Stimulated activated CD4-positive, alpha-beta T cell treated with anti-CD3 and anti-CD28 coated beads, Interleukin-12 subunit alpha, Interleukin-12 subunit beta, amount 100 ng/mL, for 24 hours (primary cell): ENCODE measurements around the gene STRN.

Experiments
- DNase-seq, 2 experiments: peaks; one replicate each; pipeline ENCODE4 v3.0.0-alpha.2; 2020; ENCODE audit warnings: low read depth in 2 of 2

The STRN gene

DNA sequence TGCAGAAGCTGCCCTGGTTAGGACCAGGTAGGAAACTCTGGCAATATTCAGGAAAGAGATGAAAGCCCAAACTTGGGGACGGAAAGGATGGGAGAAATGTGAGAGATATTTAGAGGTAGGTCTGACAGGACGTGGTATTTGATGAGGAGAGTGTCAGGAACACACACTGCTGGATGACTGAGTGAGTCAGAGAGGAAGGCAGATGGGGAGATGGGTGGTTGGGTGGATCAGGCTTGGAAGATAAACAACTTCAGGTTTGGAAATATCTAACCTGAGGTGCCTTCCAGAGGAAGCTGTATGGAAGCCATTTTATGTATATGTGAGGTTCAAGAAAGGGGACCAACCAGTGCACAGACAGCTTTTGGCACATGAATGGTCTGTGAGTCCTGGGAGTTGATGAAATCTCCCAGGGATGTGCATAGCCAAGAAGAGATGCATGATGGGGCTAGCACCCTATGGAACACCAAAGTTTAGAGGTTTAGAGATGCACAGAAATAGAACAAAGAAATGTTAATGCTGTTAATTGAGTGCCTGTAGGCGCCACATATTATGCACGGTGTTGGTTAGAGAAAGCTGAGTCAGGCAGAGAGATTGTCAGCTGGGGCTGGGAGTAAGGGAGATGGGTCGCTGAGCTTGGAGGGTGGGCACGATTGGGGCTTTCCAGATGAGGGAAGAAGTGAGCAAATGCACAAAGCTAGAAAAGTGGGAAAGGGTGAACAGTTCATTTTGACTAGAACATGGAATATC, 168.8 kb downstream of the STRN start:
- DNase-seq: no peak
